Activated T-cell treated with anti-CD3 and anti-CD28 coated beads, Interleukin-2, amount 50 U/mL, for 24 hours (primary cell): Measurements from ENCODE around the gene LRP1B.

Experiments used
- DNase-seq: peaks from one replicate; pipeline ENCODE4 v3.0.0-alpha.2; 2020
- H3K27ac Mint-ChIP-seq: 2 replicates; pipeline ENCODE4 v1.8.0; 2020; ENCODE audit warnings: mild to moderate bottlenecking, mixed read lengths
- H3K27me3 Mint-ChIP-seq: 2 replicates; pipeline ENCODE4 v1.8.0; 2020; ENCODE audit warnings: mixed read lengths
- H3K36me3 Mint-ChIP-seq: 2 replicates; pipeline ENCODE4 v1.8.0; 2020; ENCODE audit warnings: low read depth, mixed read lengths
- H3K4me1 Mint-ChIP-seq: 2 replicates; pipeline ENCODE4 v1.8.0; 2020; ENCODE audit warnings: low read depth, mixed read lengths
- H3K4me3 Mint-ChIP-seq: 2 replicates; pipeline ENCODE4 v1.8.0; 2020; ENCODE audit warnings: mild to moderate bottlenecking, moderate library complexity, mixed read lengths
- H3K9me3 Mint-ChIP-seq: 2 replicates; pipeline ENCODE4 v1.8.0; 2020; ENCODE audit warnings: mixed read lengths

Gene LRP1B

DNA sequence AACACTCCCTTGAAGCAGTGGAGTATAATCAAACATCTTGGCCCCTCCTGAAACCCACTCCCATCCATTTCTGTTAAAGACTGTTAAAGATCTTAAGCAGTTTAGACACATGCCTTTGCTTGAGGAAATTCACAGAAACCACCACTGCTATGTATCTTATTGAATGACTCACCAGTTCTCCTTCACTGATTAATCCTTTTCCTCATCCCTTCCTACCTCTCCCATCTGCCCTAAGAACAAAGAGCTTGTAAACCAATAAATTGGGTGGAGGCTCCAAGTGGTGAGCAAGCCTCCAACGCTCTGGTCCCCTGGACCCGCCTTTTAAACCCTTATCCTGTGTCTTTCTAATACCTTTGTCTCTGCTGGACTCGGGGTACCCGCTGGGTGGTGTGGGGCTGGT, 746.1 kb downstream of the LRP1B start:
- no peaks in the 10 kb centered on the region for H3K36me3 Mint-ChIP-seq
- peaks cover 22% of the 10 kb centered on the region for H3K9me3 Mint-ChIP-seq
- H3K4me3 Mint-ChIP-seq = no peak overlapping the region
- no peak for DNase-seq
- H3K4me1 Mint-ChIP-seq = no peaks in the 10 kb centered on the region
- no peaks in the 10 kb centered on the region for H3K27me3 Mint-ChIP-seq
- H3K27ac Mint-ChIP-seq = no peak overlapping the region

DNA sequence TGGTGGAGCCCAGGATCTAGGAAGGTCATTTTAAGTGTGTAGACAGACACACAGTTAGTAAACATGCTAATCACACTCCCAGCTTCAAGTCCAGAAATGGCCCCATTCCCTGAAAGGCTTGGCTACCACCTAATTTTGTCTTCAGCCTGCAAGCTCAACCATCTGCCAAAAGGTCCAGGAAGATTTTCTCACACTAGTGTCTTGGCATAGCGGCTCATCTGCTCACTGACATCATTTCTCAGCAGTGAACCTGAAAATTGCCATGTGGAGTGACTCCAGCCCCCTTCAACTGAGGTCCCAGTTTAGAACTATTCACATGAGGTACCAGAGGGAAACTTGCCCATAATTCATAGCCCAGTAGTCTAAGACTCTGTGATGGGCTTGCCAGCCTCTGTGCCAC, 748.9 kb downstream of the LRP1B start:
- Mint-ChIP-seq H3K9me3 (peaks cover 31% of the 10 kb centered on the region), H3K4me3 (no peak overlapping the region), H3K27ac (no peak overlapping the region), H3K27me3 (no peaks in the 10 kb centered on the region), H3K4me1 (no peaks in the 10 kb centered on the region), H3K36me3 (no peaks in the 10 kb centered on the region)
- no peak for DNase-seq

DNA sequence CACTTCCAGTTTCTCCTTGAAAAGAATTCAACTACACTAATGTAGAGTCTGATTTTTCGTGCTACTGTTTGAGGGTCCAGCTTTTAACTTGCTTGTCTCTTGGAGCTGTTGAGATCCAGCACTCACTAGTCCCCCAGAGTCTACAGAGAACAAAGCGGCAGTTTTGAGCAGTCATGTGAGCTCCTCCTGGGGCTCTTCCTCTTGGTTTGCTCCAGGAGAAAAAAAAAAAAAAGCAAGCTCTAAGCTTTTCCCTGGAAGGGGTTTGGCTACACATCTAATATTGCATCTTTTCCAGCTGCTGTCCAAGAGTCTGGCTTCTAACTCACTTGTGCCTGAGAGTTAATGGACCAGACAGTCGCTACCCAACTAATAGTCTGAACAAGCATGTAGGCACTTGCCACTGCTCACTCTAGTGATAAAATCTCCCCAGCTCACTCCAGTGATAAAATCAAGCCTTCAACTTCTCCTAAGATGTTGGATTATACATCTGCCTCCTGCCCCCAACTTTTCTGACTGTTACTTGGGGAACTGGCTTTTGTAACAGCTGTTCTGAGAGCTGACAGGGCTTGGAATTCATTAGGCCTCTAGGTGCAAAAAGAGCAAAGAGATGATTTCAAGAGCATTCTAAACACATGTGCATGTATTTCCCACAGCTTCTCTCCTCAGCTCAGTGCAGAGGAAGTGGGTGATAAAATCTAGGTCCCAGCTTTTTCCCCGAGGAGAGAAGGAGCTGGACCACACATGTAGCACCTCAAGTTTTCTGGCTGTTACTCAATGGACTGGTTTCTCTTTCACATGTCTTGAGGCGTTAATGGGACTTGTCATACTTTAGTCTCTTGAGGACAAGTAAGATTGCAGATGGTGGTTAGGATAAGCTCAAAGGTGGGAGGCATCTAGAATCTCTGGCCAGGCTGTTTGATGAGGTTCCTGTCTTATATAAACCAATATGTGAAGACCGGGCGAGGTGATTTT, 750.5 kb downstream of the LRP1B start:
- DNase-seq = no peak
- no peaks in the 10 kb centered on the region for H3K36me3 Mint-ChIP-seq
- H3K27me3 Mint-ChIP-seq = no peaks in the 10 kb centered on the region
- H3K27ac Mint-ChIP-seq = no peak overlapping the region
- no peaks in the 10 kb centered on the region for H3K4me1 Mint-ChIP-seq
- peaks cover 28% of the 10 kb centered on the region for H3K9me3 Mint-ChIP-seq
- H3K4me3 Mint-ChIP-seq = no peak overlapping the region

DNA sequence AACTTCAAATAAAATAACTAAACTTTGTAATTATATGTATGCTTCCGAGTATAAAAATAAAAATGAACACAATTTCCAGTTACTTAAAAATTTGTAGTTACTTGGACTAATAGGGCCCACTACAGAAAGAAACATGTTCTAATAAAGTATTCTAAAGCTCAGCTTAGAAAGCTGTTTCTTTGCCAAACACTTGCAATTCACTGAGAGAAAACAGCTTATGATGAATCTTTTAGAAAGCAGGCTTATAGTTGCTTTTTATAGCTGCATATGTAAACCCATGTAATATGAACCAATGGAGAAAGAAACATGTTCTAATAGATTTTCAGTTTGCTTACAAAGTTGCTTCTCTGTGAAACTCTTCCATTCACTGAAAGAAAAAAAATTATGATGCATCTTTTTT, 766.0 kb downstream of the LRP1B start:
- H3K36me3 Mint-ChIP-seq = no peaks in the 10 kb centered on the region
- DNase-seq = no peak
- H3K9me3 Mint-ChIP-seq = peaks cover 17% of the 10 kb centered on the region
- H3K4me1 Mint-ChIP-seq = no peaks in the 10 kb centered on the region
- no peak overlapping the region for H3K4me3 Mint-ChIP-seq
- no peaks in the 10 kb centered on the region for H3K27me3 Mint-ChIP-seq
- H3K27ac Mint-ChIP-seq = no peak overlapping the region

DNA sequence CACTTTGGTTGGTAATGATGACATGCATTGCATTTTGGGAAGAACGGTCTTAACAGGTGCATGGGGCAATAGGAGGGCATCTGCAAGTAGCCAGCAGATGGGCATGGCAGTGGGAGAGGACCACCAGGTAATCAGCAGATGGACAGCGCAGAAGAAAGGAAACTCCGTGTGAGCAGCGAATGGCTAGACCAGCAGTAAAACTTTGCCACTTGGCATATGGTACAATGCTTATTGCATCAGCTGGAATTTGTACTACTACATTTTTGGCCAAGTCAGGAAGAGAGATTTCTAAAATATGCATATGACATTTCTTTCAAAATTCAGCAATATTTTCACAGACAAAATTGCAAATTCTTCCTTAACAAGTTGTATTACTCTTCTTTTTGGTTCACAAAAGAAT, 768.5 kb downstream of the LRP1B start:
- no peaks in the 10 kb centered on the region for H3K4me1 Mint-ChIP-seq

DNA sequence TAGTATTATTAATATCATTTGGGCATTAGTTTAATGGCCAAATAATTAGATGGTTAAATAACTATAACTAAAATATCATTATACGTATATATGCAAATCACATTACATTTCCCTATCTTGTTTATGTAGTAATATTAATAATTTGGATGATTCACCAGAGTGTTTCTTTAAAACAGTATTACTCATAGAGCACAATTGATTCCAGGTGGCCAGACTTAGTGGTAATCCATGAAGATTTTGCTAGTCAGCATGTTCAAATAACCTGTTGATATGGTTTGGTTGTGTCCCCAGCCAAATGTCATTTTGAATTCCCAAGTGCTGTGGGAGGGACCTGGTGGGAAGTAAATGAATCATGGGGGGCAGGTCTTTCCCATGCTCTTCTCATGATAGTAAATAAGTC, 782.3 kb downstream of the LRP1B start:
- no peak overlapping the region for H3K4me3 Mint-ChIP-seq
- no peaks in the 10 kb centered on the region for H3K36me3 Mint-ChIP-seq
- no peaks in the 10 kb centered on the region for H3K4me1 Mint-ChIP-seq
- no peak for DNase-seq
- peaks cover 17% of the 10 kb centered on the region for H3K9me3 Mint-ChIP-seq
- no peak overlapping the region for H3K27ac Mint-ChIP-seq
- no peaks in the 10 kb centered on the region for H3K27me3 Mint-ChIP-seq

More for the DNA sequence above, 768.5 kb downstream of the LRP1B start:
- no peaks in the 10 kb centered on the region for H3K27me3 Mint-ChIP-seq
- H3K9me3 Mint-ChIP-seq = peaks cover 17% of the 10 kb centered on the region
- DNase-seq = no peak
- H3K27ac Mint-ChIP-seq = no peak overlapping the region
- H3K36me3 Mint-ChIP-seq = no peaks in the 10 kb centered on the region
- H3K4me3 Mint-ChIP-seq = no peak overlapping the region

DNA sequence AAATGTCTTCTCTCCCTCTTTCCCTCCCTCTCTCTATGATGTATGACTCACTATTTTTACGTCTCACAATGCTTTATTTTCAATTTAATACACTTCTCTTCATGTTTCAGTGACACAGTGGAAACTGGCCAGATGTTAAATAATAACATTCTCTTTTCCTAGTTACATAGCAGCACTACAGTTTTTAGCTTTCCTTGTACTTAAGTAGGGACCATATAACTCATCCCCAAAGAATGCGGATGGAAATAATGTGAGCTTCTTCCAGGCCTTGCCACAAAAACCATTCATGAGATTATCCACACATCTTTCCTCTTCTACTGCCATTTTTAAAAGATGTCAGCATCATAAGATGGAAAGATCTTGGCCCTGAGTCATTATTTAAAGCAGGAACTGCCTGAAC, 789.4 kb downstream of the LRP1B start:
- no peak for DNase-seq
- Mint-ChIP-seq H3K4me1 (no peaks in the 10 kb centered on the region), H3K27me3 (no peaks in the 10 kb centered on the region)

GRCh38 chr2:141331127-141331526, 799.7 kb downstream of the LRP1B start:
- Mint-ChIP-seq H3K27ac (no peak overlapping the region), H3K4me1 (no peaks in the 10 kb centered on the region), H3K27me3 (no peaks in the 10 kb centered on the region), H3K36me3 (no peaks in the 10 kb centered on the region), H3K9me3 (peaks cover 7% of the 10 kb centered on the region), H3K4me3 (no peak overlapping the region)
- DNase-seq = no peak

More for the DNA sequence above, 789.4 kb downstream of the LRP1B start:
- Mint-ChIP-seq H3K4me3 (no peak overlapping the region), H3K36me3 (no peaks in the 10 kb centered on the region), H3K27ac (no peak overlapping the region), H3K9me3 (peaks cover 10% of the 10 kb centered on the region)

DNA sequence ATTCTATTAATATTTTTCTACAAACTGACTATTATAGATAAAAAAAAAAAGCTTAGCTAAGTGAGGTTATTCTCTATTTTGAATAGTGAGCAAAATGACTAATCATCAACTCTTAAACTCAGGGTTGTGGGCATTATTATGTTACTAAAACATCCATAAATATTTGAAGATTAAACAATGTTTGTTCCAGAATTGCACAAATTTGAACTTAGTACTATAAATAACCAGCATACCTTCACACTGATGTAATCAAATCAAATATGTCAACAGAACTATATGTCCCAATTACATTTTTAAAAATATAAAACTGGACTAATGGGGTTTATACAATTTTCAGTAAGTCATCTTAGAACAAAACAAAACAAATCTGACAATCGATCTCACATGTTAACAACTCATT, 800.9 kb downstream of the LRP1B start:
- H3K27ac Mint-ChIP-seq = no peak overlapping the region
- no peaks in the 10 kb centered on the region for H3K4me1 Mint-ChIP-seq
- no peak for DNase-seq
- H3K36me3 Mint-ChIP-seq = no peaks in the 10 kb centered on the region
- no peaks in the 10 kb centered on the region for H3K27me3 Mint-ChIP-seq
- H3K9me3 Mint-ChIP-seq = peaks cover 2% of the 10 kb centered on the region
- no peak overlapping the region for H3K4me3 Mint-ChIP-seq

GRCh38 chr2:141323571-141323970, 807.2 kb downstream of the LRP1B start:
- Mint-ChIP-seq H3K27me3 (no peaks in the 10 kb centered on the region), H3K9me3 (peaks cover 8% of the 10 kb centered on the region), H3K4me3 (no peak overlapping the region), H3K27ac (no peak overlapping the region), H3K4me1 (no peaks in the 10 kb centered on the region), H3K36me3 (no peaks in the 10 kb centered on the region)
- no peak for DNase-seq

DNA sequence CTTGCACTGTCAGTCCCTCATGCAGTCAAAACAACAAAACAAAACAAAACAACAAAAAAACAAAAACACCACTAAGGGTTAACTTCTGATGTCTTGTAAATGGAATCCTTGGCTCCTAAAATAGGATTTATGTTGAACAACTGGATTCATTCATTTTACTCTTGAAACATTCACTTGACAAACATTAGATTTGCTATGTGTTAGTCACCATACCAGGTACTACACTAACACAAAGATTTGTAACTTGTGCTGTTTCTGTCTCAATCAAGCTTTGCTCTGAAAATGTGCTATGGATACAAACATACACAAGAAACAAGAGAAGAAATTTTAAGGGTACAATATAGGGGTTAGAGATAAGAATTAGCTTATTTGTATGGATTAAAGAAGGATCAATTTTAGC, 812.8 kb downstream of the LRP1B start:
- Mint-ChIP-seq H3K27me3 (no peaks in the 10 kb centered on the region), H3K27ac (no peak overlapping the region), H3K9me3 (peaks cover 7% of the 10 kb centered on the region), H3K4me1 (no peaks in the 10 kb centered on the region), H3K4me3 (no peak overlapping the region), H3K36me3 (no peaks in the 10 kb centered on the region)
- no peak for DNase-seq

GRCh38 chr2:141316606-141317005, 814.2 kb downstream of the LRP1B start:
- H3K36me3 Mint-ChIP-seq = no peaks in the 10 kb centered on the region
- no peak overlapping the region for H3K4me3 Mint-ChIP-seq
- no peaks in the 10 kb centered on the region for H3K27me3 Mint-ChIP-seq
- H3K4me1 Mint-ChIP-seq = no peaks in the 10 kb centered on the region
- no peak for DNase-seq
- H3K27ac Mint-ChIP-seq = no peak overlapping the region
- peaks cover 7% of the 10 kb centered on the region for H3K9me3 Mint-ChIP-seq

- H3K36me3 Mint-ChIP-seq = no peaks in the 10 kb centered on the region
- no peaks in the 10 kb centered on the region for H3K4me1 Mint-ChIP-seq
- H3K9me3 Mint-ChIP-seq = peaks cover 7% of the 10 kb centered on the region
- H3K27me3 Mint-ChIP-seq = no peaks in the 10 kb centered on the region
- no peak overlapping the region for H3K27ac Mint-ChIP-seq
- DNase-seq = no peak
- no peak overlapping the region for H3K4me3 Mint-ChIP-seq
Observed at GRCh38 chr2:141316103-141316502, 814.7 kb downstream of the LRP1B start.

DNA sequence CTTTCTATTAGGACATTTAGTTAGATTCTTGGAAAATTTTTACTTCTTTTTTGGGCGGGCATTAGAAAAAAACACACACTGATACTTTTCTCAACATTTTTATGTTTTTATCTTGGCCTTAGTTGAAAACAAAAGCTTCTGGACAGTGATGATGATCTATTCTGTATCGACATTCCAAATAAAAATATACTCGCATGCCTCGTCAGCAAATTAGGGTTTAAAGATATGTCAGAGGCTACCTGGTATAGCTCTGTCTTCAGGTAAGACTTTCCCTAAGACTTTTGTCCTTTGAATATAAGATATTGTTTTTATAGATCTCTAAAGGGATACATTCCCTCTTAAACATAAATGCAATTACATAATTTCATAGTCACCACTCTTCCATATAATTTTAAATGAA, 816.8 kb downstream of the LRP1B start:
- Mint-ChIP-seq H3K4me1 (no peaks in the 10 kb centered on the region), H3K9me3 (peaks cover 14% of the 10 kb centered on the region), H3K36me3 (no peaks in the 10 kb centered on the region), H3K27me3 (no peaks in the 10 kb centered on the region), H3K27ac (no peak overlapping the region), H3K4me3 (no peak overlapping the region)
- DNase-seq = no peak

GRCh38 chr2:141311430-141311829, 819.4 kb downstream of the LRP1B start:
- no peaks in the 10 kb centered on the region for H3K36me3 Mint-ChIP-seq
- no peak for DNase-seq
- H3K4me1 Mint-ChIP-seq = no peaks in the 10 kb centered on the region
- no peak overlapping the region for H3K27ac Mint-ChIP-seq
- peaks cover 16% of the 10 kb centered on the region for H3K9me3 Mint-ChIP-seq
- no peaks in the 10 kb centered on the region for H3K27me3 Mint-ChIP-seq
- H3K4me3 Mint-ChIP-seq = no peak overlapping the region
